NCI-H748 (cell line): ENCODE results near the gene DIPK1B.
"Not testable (repeated sequence)": the region's sequence is repeated elsewhere in the genome, so short reads cannot be mapped to it uniquely, and the experiment has no call there.

Experiments
- DNase-seq: peaks from one replicate; lab custom pipeline; 2025; ENCODE audit not compliant: unreplicated experiment; lab: John Stamatoyannopoulos, UW

The DIPK1B gene

GRCh38 chr9:136697821-136698526 is 14.4 kb upstream of the DIPK1B start:
- no peak for DNase-seq

GRCh38 chr9:136698635-136699246 is 13.6 kb upstream of the DIPK1B start:
- DNase-seq = no peak

GRCh38 chr9:136700304-136700703 is 12.1 kb upstream of the DIPK1B start:
- no peak for DNase-seq

GRCh38 chr9:136700959-136701667 is 11.3 kb upstream of the DIPK1B start:
- no peak for DNase-seq

GRCh38 chr9:136701668-136702053 is 10.7 kb upstream of the DIPK1B start:
- DNase-seq = no peak

GRCh38 chr9:136703276-136703860 is 9.0 kb upstream of the DIPK1B start:
- no peak for DNase-seq

- DNase-seq = not testable (repeated sequence)
Observed at GRCh38 chr9:136704741-136705140, 7.6 kb upstream of the DIPK1B start.

GRCh38 chr9:136705564-136705963 is 6.8 kb upstream of the DIPK1B start:
- DNase-seq = no peak

- DNase-seq = no peak
Observed at GRCh38 chr9:136707011-136707410, 5.4 kb upstream of the DIPK1B start.

- no peak for DNase-seq
Observed at GRCh38 chr9:136707849-136708517, 4.4 kb upstream of the DIPK1B start.

GRCh38 chr9:136709454-136710109 is 2.8 kb upstream of the DIPK1B start:
- DNase-seq = no peak

GRCh38 chr9:136710543-136710942 is 1.8 kb upstream of the DIPK1B start:
- no peak for DNase-seq

- not testable (repeated sequence) for DNase-seq
Observed at GRCh38 chr9:136711219-136711648, 1.1 kb upstream of the DIPK1B start.

GRCh38 chr9:136712690-136713544 is 545 bp downstream of the DIPK1B start:
- DNase-seq = no peak

- peak; percentile 30 for DNase-seq
Observed at GRCh38 chr9:136713550-136713949, 1.2 kb downstream of the DIPK1B start.

- DNase-seq = no peak
Observed at GRCh38 chr9:136714096-136714892, 1.9 kb downstream of the DIPK1B start.

- DNase-seq = no peak
Observed at GRCh38 chr9:136714893-136715274, 2.5 kb downstream of the DIPK1B start.

- no peak for DNase-seq
Observed at GRCh38 chr9:136717399-136717798, 5.0 kb downstream of the DIPK1B start.
